NCI-H748 treated with DMSO at 0.1 percent for 48 hours (cell line): Measurements from ENCODE around the gene RBM46.
A peak's percentile ranks its signal among the peaks of the same experiment; 100 is the strongest.
"Not testable (repeated sequence)": the region's sequence is repeated elsewhere in the genome, so short reads cannot be mapped to it uniquely, and the experiment has no call there.

Experiments used
- DNase-seq: peaks from one replicate; lab custom pipeline; 2025; lab: John Stamatoyannopoulos, UW

RBM46 gene

GRCh38 chr4:154838155-154838554, 57.1 kb downstream of the RBM46 start:
- DNase-seq: no peak

GRCh38 chr4:154838694-154839093, 57.6 kb downstream of the RBM46 start:
- no peak for DNase-seq

GRCh38 chr4:154854362-154854761, 73.3 kb downstream of the RBM46 start:
- no peak for DNase-seq

- no peak for DNase-seq
Observed at GRCh38 chr4:154858166-154858565, 77.1 kb downstream of the RBM46 start.

GRCh38 chr4:154868414-154869194, 87.5 kb downstream of the RBM46 start:
- no peak for DNase-seq

GRCh38 chr4:154869301-154869700, 88.2 kb downstream of the RBM46 start:
- DNase-seq: no peak

- DNase-seq: no peak
Observed at GRCh38 chr4:154872198-154872597, 91.1 kb downstream of the RBM46 start.

- DNase-seq: not testable (repeated sequence)
Observed at GRCh38 chr4:154874049-154874448, 93.0 kb downstream of the RBM46 start.

GRCh38 chr4:154877110-154877760, 96.2 kb downstream of the RBM46 start:
- DNase-seq: peak; percentile 80
